ENCODE data around the gene HEATR5A.
"Not testable (repeated sequence)": the region's sequence is repeated elsewhere in the genome, so short reads cannot be mapped to it uniquely, and the experiment has no call there.

DNA sequence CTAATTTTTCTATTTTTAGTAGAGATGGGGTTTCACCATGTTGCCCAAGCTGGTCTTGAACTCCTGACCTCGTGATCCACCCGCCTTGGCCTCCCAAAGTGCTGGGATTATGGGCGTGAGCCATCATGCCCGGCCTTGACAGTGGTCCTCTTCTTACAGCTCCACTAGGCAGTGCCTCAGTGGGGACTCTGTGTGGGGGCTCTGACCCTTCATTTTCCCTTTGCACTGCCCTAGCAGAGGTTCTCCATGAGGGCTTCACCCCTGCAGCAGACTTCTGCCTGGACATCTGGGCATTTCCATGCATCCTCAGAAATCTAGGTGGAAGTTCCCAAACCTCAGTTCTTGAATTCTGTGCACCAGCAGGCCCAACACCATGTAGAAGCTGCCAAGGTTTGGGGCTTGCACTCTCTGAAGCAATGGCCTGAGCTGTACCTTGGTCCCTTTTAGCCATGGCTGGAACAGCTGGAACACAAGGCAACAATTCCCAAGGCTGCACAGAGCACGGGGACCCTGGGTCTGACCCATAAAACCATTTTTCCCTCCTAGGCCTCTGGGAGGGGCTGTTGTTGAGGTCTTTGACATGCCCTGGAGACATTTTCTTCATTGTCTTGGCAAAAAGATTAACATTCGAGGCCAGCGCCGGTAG lies 90.4 kb downstream of the HEATR5A start:
- not testable (repeated sequence) for TF ChIP-seq POLR2A (IDR thresholded peaks at IDR 0.05)
- TF ChIP-seq, protein P1, sequence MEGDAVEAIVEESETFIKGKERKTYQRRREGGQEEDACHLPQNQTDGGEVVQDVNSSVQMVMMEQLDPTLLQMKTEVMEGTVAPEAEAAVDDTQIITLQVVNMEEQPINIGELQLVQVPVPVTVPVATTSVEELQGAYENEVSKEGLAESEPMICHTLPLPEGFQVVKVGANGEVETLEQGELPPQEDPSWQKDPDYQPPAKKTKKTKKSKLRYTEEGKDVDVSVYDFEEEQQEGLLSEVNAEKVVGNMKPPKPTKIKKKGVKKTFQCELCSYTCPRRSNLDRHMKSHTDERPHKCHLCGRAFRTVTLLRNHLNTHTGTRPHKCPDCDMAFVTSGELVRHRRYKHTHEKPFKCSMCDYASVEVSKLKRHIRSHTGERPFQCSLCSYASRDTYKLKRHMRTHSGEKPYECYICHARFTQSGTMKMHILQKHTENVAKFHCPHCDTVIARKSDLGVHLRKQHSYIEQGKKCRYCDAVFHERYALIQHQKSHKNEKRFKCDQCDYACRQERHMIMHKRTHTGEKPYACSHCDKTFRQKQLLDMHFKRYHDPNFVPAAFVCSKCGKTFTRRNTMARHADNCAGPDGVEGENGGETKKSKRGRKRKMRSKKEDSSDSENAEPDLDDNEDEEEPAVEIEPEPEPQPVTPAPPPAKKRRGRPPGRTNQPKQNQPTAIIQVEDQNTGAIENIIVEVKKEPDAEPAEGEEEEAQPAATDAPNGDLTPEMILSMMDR (IDR thresholded peaks at IDR 0.05): not testable (repeated sequence)
